AG08395 (cell line): ENCODE data around the gene CT45A7.
"Not testable (repeated sequence)": the region's sequence is repeated elsewhere in the genome, so short reads cannot be mapped to it uniquely, and the experiment has no call there.

Source experiments
- DNase-seq: peaks from one replicate; pipeline ENCODE4 v3.0.0; 2012; ENCODE audit warnings: mixed read lengths, low spot score

CT45A7 gene

GRCh38 chrX:135837180-135837579 lies at the start of gene CT45A7:
CT45A7 (minus strand) TSS chrX:135837280; CDS start chrX:135833533, 3,747 bp downstream.
- not testable (repeated sequence) for DNase-seq

- not testable (repeated sequence) for DNase-seq
Observed at GRCh38 chrX:135882741-135883140, 45.7 kb upstream of the CT45A7 start.

GRCh38 chrX:135871712-135872111 lies 34.6 kb upstream of the CT45A7 start, which contains the start of gene CT45A9:
CT45A9 (minus strand) TSS chrX:135871812; CDS start chrX:135868061, 3,751 bp downstream.
- DNase-seq = not testable (repeated sequence)

- not testable (repeated sequence) for DNase-seq
Observed at GRCh38 chrX:135854438-135854837, 17.4 kb upstream of the CT45A7 start, which contains the start of gene CT45A8. CT45A8 (minus strand) TSS chrX:135854538; CDS start chrX:135850783, 3,755 bp downstream.

GRCh38 chrX:135819912-135820311 lies 17.2 kb downstream of the CT45A7 start, which contains the start of gene CT45A2:
CT45A2 (minus strand) TSS chrX:135820012; CDS start chrX:135816265, 3,747 bp downstream.
- not testable (repeated sequence) for DNase-seq

GRCh38 chrX:135802687-135803086 lies 34.4 kb downstream of the CT45A7 start, which contains the start of gene CT45A6:
CT45A6 (minus strand) TSS chrX:135802787; CDS start chrX:135798993, 3,794 bp downstream.
- not testable (repeated sequence) for DNase-seq

GRCh38 chrX:135785403-135785802 lies 51.7 kb downstream of the CT45A7 start, which contains the start of gene CT45A5:
CT45A5 (minus strand) TSS chrX:135785503; CDS start chrX:135781729, 3,774 bp downstream.
- not testable (repeated sequence) for DNase-seq
